HCT116 (cell line): Measurements from ENCODE around the gene CBFA2T2. TPM values are rescaled to one million over a fixed set of nuclear protein-coding genes. Genes with fewer than 3 reads are reported as not detected.

Experiments
- ATAC-seq: fragments of 200-7000 bp; cut with Tn5 transposase; 2 replicates; pipeline ENCODE4 v1.9.1; 2020; ENCODE audit warnings: mild to moderate bottlenecking, moderate library complexity
- BruUV-seq: library from RNA; stranded (reverse); fragments of 400-500 nt; replicated peaks from 2 replicates; lab custom pipeline; 2021; lab: Mats Ljungman, UMichigan
- CTCF ChIA-PET: fragments of 300-600 bp; sonication (Branson Sonifier 250); formaldehyde crosslinking; loops from one replicate; lab custom pipeline; 2021; ENCODE audit warnings: antibody characterized with exemption; lab: Charles Lee
- POLR2A ChIA-PET: fragments of 300-600, 350-600 bp; sonication (Branson Sonifier 250); formaldehyde crosslinking; loops from one replicate; lab custom pipeline; 2021; ENCODE audit warnings: antibody characterized with exemption; lab: Charles Lee
- RAD21 ChIA-PET, 2 experiments: fragments of 300-600 bp; sonication (Branson Sonifier 250); formaldehyde crosslinking; loops; one replicate each; lab custom pipeline; 2023; ENCODE audit warnings: low total read pairs in 2 of 2; ENCODE audit not compliant: uncharacterized antibody in 2 of 2, unreplicated experiment in 2 of 2, low non-redundant PET in 1 of 2; lab: Charles Lee
- DNase-seq: peaks from one replicate; pipeline ENCODE4 v3.0.0-alpha.2; 2010; ENCODE audit warnings: low read depth, low spot score
- H2AFZ ChIP-seq: fragments of 200-600 bp; shearing (Covaris generic), sonication (generic); 2 replicates; pipeline ENCODE4 v1.6.1; 2017; ENCODE audit warnings: low read depth, mixed run types, mixed read lengths, antibody characterized with exemption, low read length; ENCODE audit not compliant: poor library complexity, severe bottlenecking
- H3K27ac ChIP-seq: 2 replicates; pipeline ENCODE4 v1.5.1; 2012; ENCODE audit warnings: low read depth, low read length
- H3K27me3 ChIP-seq: fragments of 200-600 bp; sonication (generic); 2 replicates; pipeline ENCODE4 v1.6.1; 2016; ENCODE audit warnings: mixed run types, low read length, mixed read lengths; ENCODE audit not compliant: insufficient read depth
- H3K36me3 ChIP-seq, 2 experiments: fragments of 200-500 bp in 1 of 2; fragments of 200-600 bp in 1 of 2; sonication (Bioruptor generic) in 1 of 2; sonication (generic) in 1 of 2; 2 replicates each; pipeline versions ENCODE4 v1.5.1 to v1.6.1; 2014 to 2016; ENCODE audit warnings: low read length in 2 of 2, inconsistent platforms in 1 of 2, mixed read lengths in 1 of 2, mixed run types in 1 of 2; ENCODE audit not compliant: insufficient read depth in 2 of 2, control insufficient read depth in 1 of 2
- H3K4me1 ChIP-seq, 2 experiments: fragments of 200-600 bp in 1 of 2; sonication (generic) in 1 of 2; 2 replicates each; pipeline versions ENCODE4 v1.5.1 to v1.6.1; 2012 to 2017; ENCODE audit warnings: low read length in 2 of 2, inconsistent platforms in 1 of 2, mild to moderate bottlenecking in 1 of 2, mixed read lengths in 1 of 2, mixed run types in 1 of 2, moderate library complexity in 1 of 2; ENCODE audit not compliant: insufficient read depth in 2 of 2, control insufficient read depth in 1 of 2
- H3K4me2 ChIP-seq: fragments of 200-600 bp; sonication (generic); 2 replicates; pipeline ENCODE4 v1.6.1; 2017; ENCODE audit warnings: mixed run types, low read length, mixed read lengths
- H3K4me3 ChIP-seq, 2 experiments: fragments of 200-600 bp in 1 of 2; sonication (generic) in 1 of 2; replicated peaks in 1 of 2; 2 replicates each; pipeline ENCODE4 v1.5.1; 2011 to 2016; ENCODE audit warnings: low read length in 2 of 2, control low read depth in 1 of 2, low read depth in 1 of 2, mild to moderate bottlenecking in 1 of 2, mixed read lengths in 1 of 2, mixed run types in 1 of 2
- H3K79me2 ChIP-seq: fragments of 200-600 bp; sonication (generic); 2 replicates; pipeline ENCODE4 v1.6.1; 2017; ENCODE audit warnings: mild to moderate bottlenecking, mixed run types, low read length, moderate library complexity, mixed read lengths; ENCODE audit not compliant: insufficient read depth
- H3K9ac ChIP-seq: fragments of 200-600 bp; sonication (generic); 2 replicates; pipeline ENCODE4 v1.6.1; 2016; ENCODE audit warnings: low read length, mixed read lengths
- H3K9me2 ChIP-seq: fragments of 200-600 bp; sonication (generic), shearing (Covaris generic); 2 replicates; pipeline ENCODE4 v1.6.1; 2017; ENCODE audit warnings: mixed run types, mild to moderate bottlenecking, moderate library complexity; ENCODE audit not compliant: insufficient read depth
- H3K9me3 ChIP-seq, 2 experiments: fragments of 200-500 bp in 1 of 2; fragments of 200-600 bp in 1 of 2; sonication (Bioruptor generic) in 1 of 2; sonication (generic) in 1 of 2; 2 replicates each; pipeline ENCODE4 v1.6.1; 2014 to 2017; ENCODE audit warnings: low read length in 2 of 2, mixed read lengths in 2 of 2, inconsistent platforms in 1 of 2, low read depth in 1 of 2, mild to moderate bottlenecking in 1 of 2, mixed run types in 1 of 2, moderate library complexity in 1 of 2; ENCODE audit not compliant: control insufficient read depth in 1 of 2, insufficient read depth in 1 of 2
- H4K20me1 ChIP-seq: fragments of 200-600 bp; sonication (generic), shearing (Covaris generic); 2 replicates; pipeline ENCODE4 v1.6.1; 2017; ENCODE audit warnings: mixed run types, mild to moderate bottlenecking, moderate library complexity; ENCODE audit not compliant: insufficient read depth
- ATF3 ChIP-seq: IDR thresholded peaks from 2 replicates; pipeline ENCODE4 v1.6.1; 2012
- CBX3 ChIP-seq: IDR thresholded peaks from 2 replicates; pipeline ENCODE4 v1.6.1; 2012; ENCODE audit warnings: low read depth
- SP1 ChIP-seq: IDR thresholded peaks from 2 replicates; pipeline ENCODE4 v1.6.1; 2012; ENCODE audit warnings: low read depth
- ZNF274 ChIP-seq: fragments of 200-500 bp; sonication (Bioruptor generic); IDR thresholded peaks from 2 replicates; pipeline ENCODE4 v1.6.1; 2014; ENCODE audit warnings: mild to moderate bottlenecking, low read depth, low read length, inconsistent platforms
- intact Hi-C: fragments of 100-400 bp; cut with micrococcal nuclease; formaldehyde crosslinking; loops from 2 replicates; pipeline ENCODE4 v1.10.0; 2022
- total RNA-seq: library from RNA; stranded (reverse); gene quantifications from one replicate; pipeline ENCODE4 v1.2.1, GENCODE V29; 2021; ENCODE audit not compliant: unreplicated experiment
- TF ChIP-seq, protein P1 (sequence below): IDR thresholded peaks from 2 replicates; pipeline ENCODE4 v1.6.1; 2011; ENCODE audit warnings: mild to moderate bottlenecking, low read length, moderate library complexity; ENCODE audit not compliant: insufficient replicate concordance; ENCODE audit errors: extremely low read depth
- TF ChIP-seq, protein P2 (sequence below): IDR thresholded peaks from 2 replicates; pipeline ENCODE4 v1.6.1; 2012; ENCODE audit warnings: low read depth

CBFA2T2 gene
- total RNA-seq, 1 experiment from 2014 or later = 8.0 TPM

GRCh38 chr20:33687993-33688937 is 198.4 kb downstream of the CBFA2T2 start:
- RAD21 ChIA-PET = no interaction called here
- no peaks in the 10 kb centered on the region for H3K9me3 ChIP-seq
- CTCF ChIA-PET = no interaction called here
- peaks cover 13 to 35% of the 10 kb centered on the region in 2 experiments for H3K4me1 ChIP-seq
- H3K9ac ChIP-seq = no peak overlapping the region
- no peak overlapping the region for H2AFZ ChIP-seq
- no peak overlapping the region for H3K4me3 ChIP-seq
- intact Hi-C loops = no loop called here
- no TSS peak for BruUV-seq
- H3K27me3 ChIP-seq = no peaks in the 10 kb centered on the region
- peaks cover 23% of the 10 kb centered on the region for H3K79me2 ChIP-seq
- no peak for ATAC-seq
- TF ChIP-seq SP1 (no peak), CBX3 (no peak), ZNF274 (no peak), ATF3 (no peak)
- TF ChIP-seq, protein P1, sequence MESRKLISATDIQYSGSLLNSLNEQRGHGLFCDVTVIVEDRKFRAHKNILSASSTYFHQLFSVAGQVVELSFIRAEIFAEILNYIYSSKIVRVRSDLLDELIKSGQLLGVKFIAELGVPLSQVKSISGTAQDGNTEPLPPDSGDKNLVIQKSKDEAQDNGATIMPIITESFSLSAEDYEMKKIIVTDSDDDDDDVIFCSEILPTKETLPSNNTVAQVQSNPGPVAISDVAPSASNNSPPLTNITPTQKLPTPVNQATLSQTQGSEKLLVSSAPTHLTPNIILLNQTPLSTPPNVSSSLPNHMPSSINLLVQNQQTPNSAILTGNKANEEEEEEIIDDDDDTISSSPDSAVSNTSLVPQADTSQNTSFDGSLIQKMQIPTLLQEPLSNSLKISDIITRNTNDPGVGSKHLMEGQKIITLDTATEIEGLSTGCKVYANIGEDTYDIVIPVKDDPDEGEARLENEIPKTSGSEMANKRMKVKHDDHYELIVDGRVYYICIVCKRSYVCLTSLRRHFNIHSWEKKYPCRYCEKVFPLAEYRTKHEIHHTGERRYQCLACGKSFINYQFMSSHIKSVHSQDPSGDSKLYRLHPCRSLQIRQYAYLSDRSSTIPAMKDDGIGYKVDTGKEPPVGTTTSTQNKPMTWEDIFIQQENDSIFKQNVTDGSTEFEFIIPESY = no peak
- TF ChIP-seq, protein P2, sequence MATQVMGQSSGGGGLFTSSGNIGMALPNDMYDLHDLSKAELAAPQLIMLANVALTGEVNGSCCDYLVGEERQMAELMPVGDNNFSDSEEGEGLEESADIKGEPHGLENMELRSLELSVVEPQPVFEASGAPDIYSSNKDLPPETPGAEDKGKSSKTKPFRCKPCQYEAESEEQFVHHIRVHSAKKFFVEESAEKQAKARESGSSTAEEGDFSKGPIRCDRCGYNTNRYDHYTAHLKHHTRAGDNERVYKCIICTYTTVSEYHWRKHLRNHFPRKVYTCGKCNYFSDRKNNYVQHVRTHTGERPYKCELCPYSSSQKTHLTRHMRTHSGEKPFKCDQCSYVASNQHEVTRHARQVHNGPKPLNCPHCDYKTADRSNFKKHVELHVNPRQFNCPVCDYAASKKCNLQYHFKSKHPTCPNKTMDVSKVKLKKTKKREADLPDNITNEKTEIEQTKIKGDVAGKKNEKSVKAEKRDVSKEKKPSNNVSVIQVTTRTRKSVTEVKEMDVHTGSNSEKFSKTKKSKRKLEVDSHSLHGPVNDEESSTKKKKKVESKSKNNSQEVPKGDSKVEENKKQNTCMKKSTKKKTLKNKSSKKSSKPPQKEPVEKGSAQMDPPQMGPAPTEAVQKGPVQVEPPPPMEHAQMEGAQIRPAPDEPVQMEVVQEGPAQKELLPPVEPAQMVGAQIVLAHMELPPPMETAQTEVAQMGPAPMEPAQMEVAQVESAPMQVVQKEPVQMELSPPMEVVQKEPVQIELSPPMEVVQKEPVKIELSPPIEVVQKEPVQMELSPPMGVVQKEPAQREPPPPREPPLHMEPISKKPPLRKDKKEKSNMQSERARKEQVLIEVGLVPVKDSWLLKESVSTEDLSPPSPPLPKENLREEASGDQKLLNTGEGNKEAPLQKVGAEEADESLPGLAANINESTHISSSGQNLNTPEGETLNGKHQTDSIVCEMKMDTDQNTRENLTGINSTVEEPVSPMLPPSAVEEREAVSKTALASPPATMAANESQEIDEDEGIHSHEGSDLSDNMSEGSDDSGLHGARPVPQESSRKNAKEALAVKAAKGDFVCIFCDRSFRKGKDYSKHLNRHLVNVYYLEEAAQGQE = no peak
- POLR2A ChIA-PET = no interaction called here
- H4K20me1 ChIP-seq = no peaks in the 10 kb centered on the region
- no peak overlapping the region for H3K4me2 ChIP-seq
- H3K36me3 ChIP-seq = no peaks in the 10 kb centered on the region
- no peak overlapping the region for H3K27ac ChIP-seq
- no peaks in the 10 kb centered on the region for H3K9me2 ChIP-seq
- no peak for DNase-seq
